K562 (cell line): ENCODE results near the gene PVALEF. TPM values are rescaled to one million over a fixed set of nuclear protein-coding genes. Genes with fewer than 3 reads are reported as not detected.

Experiments used
- CEBPG ChIP-seq, 3 experiments: fragments of 200-800 bp in 1 of 3; sonication (Bioruptor generic) in 1 of 3; sonication (generic) in 1 of 3; formaldehyde crosslinking in 1 of 3; IDR thresholded peaks in 2 of 3; conservative IDR thresholded peaks in 1 of 3; 2 replicates each; pipeline versions ENCODE4 v1.6.1 to v1.8.0; 2016 to 2022; ENCODE audit warnings: missing compliant biosample characterization in 2 of 3, missing genetic modification characterization in 2 of 3, mild to moderate bottlenecking in 1 of 3, missing genetic modification reagents in 1 of 3
- CHD4 ChIP-seq: fragments of 200-600 bp; sonication (generic); IDR thresholded peaks from 3 replicates; pipeline ENCODE4 v1.6.1; 2012; ENCODE audit warnings: low read depth, mild to moderate bottlenecking, mixed read lengths, low read length, inconsistent platforms; ENCODE audit not compliant: insufficient read depth, insufficient replicate concordance, poor library complexity, severe bottlenecking
- ELF1 ChIP-seq: fragments of 200-800 bp; sonication (Bioruptor generic); IDR thresholded peaks from 2 replicates; pipeline ENCODE4 v1.6.1; 2016; ENCODE audit warnings: missing genetic modification characterization, missing compliant biosample characterization
- ELF2 ChIP-seq: fragments of 250-450 bp; sonication (Bioruptor Pico); IDR thresholded peaks from 2 replicates; pipeline ENCODE4 v1.5.0; 2021; ENCODE audit warnings: mild to moderate bottlenecking
- ETV5 ChIP-seq: sonication (generic); formaldehyde crosslinking; IDR thresholded peaks from 2 replicates; pipeline ENCODE4 v1.4.0; 2020; ENCODE audit warnings: low read depth, mild to moderate bottlenecking, missing genetic modification reagents
- FOXJ2 ChIP-seq: fragments of 200-800 bp; sonication (Bioruptor generic); IDR thresholded peaks from 2 replicates; pipeline ENCODE4 v1.6.1; 2016; ENCODE audit warnings: missing genetic modification characterization, missing compliant biosample characterization
- KHSRP ChIP-seq: fragments of 450-650 bp; IDR thresholded peaks from 2 replicates; pipeline ENCODE4 v1.6.1; 2017
- L3MBTL2 ChIP-seq: fragments of 450-650 bp; IDR thresholded peaks from 2 replicates; pipeline ENCODE4 v1.6.1; 2016; ENCODE audit warnings: mild to moderate bottlenecking, moderate library complexity
- MAFG ChIP-seq: fragments of 450-650 bp; conservative IDR thresholded peaks from 2 replicates; pipeline ENCODE4 v1.6.1; 2016; ENCODE audit warnings: missing genetic modification characterization, missing compliant biosample characterization
- NBN ChIP-seq: fragments of 450-650 bp; IDR thresholded peaks from 2 replicates; pipeline ENCODE4 v1.6.1; 2016; ENCODE audit warnings: low read depth, mild to moderate bottlenecking
- PHTF2 ChIP-seq: fragments of 250-450 bp; sonication (Bioruptor Pico); IDR thresholded peaks from 2 replicates; pipeline ENCODE4 v1.5.0; 2021; ENCODE audit warnings: mild to moderate bottlenecking
- POLR2AphosphoS5 ChIP-seq: IDR thresholded peaks from 2 replicates; pipeline ENCODE4 v1.6.1; 2011; ENCODE audit warnings: mild to moderate bottlenecking, low read depth, low read length, moderate library complexity; ENCODE audit not compliant: control insufficient read depth, insufficient read depth
- RBM15 ChIP-seq: fragments of 200-400 bp; formaldehyde crosslinking; IDR thresholded peaks from 2 replicates; pipeline ENCODE4 v1.6.1; 2018; ENCODE audit warnings: mild to moderate bottlenecking, low read length, moderate library complexity; ENCODE audit not compliant: insufficient read depth
- REST ChIP-seq, 2 experiments: fragments of 450-650 bp; formaldehyde crosslinking in 1 of 2; IDR thresholded peaks; 2 replicates each; pipeline versions ENCODE4 v1.4.0 to v1.6.1; 2014 to 2020; ENCODE audit warnings: mild to moderate bottlenecking in 2 of 2, borderline replicate concordance in 1 of 2, low read depth in 1 of 2
- SIN3B ChIP-seq: fragments of 450-650 bp; IDR thresholded peaks from 2 replicates; pipeline ENCODE4 v1.6.1; 2017; ENCODE audit warnings: low read depth, mild to moderate bottlenecking, moderate library complexity
- U2AF2 ChIP-seq: fragments of 200-400 bp; formaldehyde crosslinking; optimal IDR thresholded peaks from 2 replicates; pipeline ENCODE3; 2017; ENCODE audit warnings: low read depth, mild to moderate bottlenecking, low read length
- ZNF507 ChIP-seq: conservative IDR thresholded peaks from 2 replicates; pipeline ENCODE4 v1.6.1; 2017; ENCODE audit warnings: missing genetic modification characterization, missing compliant biosample characterization
- ZNF561 ChIP-seq: fragments of 450-650 bp; formaldehyde crosslinking; conservative IDR thresholded peaks from 2 replicates; pipeline ENCODE4 v1.4.0; 2020; ENCODE audit warnings: mild to moderate bottlenecking, moderate library complexity
- polyA plus RNA-seq, 8 experiments: library from polyadenylated mRNA; depleted of rRNA in 4 of 8; stranded (reverse) in 5 of 8; unstranded in 3 of 8; fragments of >200 nt; fragmentation: Nextera tagmentation in 2 of 8; fragmentation: Illumina TruSeq in 1 of 8; extraction: Ambion mirVana in 2 of 8; extraction: Trizol in 1 of 8; gene quantifications; 2 replicates each; pipeline versions ENCODE4 v1.2.1 to v1.2.3, GENCODE V29; 2011 to 2014; ENCODE audit warnings: inconsistent platforms in 1 of 8, missing spikeins in 1 of 8
- total RNA-seq, 7 experiments: library from RNA; depleted of rRNA in 6 of 7; stranded (reverse); fragments of >200 nt in 6 of 7; fragmentation: Illumina TruSeq in 2 of 7; extraction: Trizol in 2 of 7; gene quantifications; 2 replicates each; pipeline versions ENCODE4 v1.2.1 to v1.2.3, GENCODE V29; 2011 to 2021; ENCODE audit warnings: low replicate concordance in 1 of 7

PVALEF gene
- total and polyA plus RNA-seq, 9 of the 15 experiments (the other 6 are each of a cell fraction or from before 2014, with no cell fraction given): not detected

- TF ChIP-seq MAFG (tag): no peak
- no peak for TF ChIP-seq SIN3B
- TF ChIP-seq ZNF507 (tag): no peak
- TF ChIP-seq L3MBTL2: peak; percentile 67; the same call in 1 of the 2 replicates
- TF ChIP-seq U2AF2: no peak
- TF ChIP-seq ELF1 (tag): peak; percentile 78
- peak; percentile 100 for TF ChIP-seq KHSRP
- TF ChIP-seq REST (IDR thresholded peaks at IDR 0.05; ENCODE audit: borderline replicate concordance): peak; percentile 64
- TF ChIP-seq REST (CRISPR knock-in tag; IDR thresholded peaks at IDR 0.05; ENCODE audit: low read depth): no peak
- TF ChIP-seq PHTF2: no peak
- no peak for TF ChIP-seq ELF2 (CRISPR knock-in tag)
- no peak for TF ChIP-seq POLR2AphosphoS5
- no peak for TF ChIP-seq CHD4
- TF ChIP-seq ZNF561 (CRISPR knock-in tag): no peak
- 0 out of 2 replicates have a peak, but pooled peaks have one; percentile 63 for TF ChIP-seq ETV5
- no peak for TF ChIP-seq RBM15
- TF ChIP-seq NBN: peak; percentile 100
- TF ChIP-seq CEBPG (CRISPR knock-in tag; IDR thresholded peaks at IDR 0.05): peak; percentile 54
- TF ChIP-seq CEBPG (tag; conservative IDR thresholded peaks at IDR 0.05 in 1 of 2, IDR thresholded peaks at IDR 0.05 in 1 of 2): no peak; a peak in 1 of 4 replicates
- no peak for TF ChIP-seq FOXJ2 (tag)
These were observed 45.8 kb upstream of the PVALEF start (continued) for GRCh38 chr17:81119223-81120148.
